Measurements from ENCODE around the gene ITIH1.

The ITIH1 gene

GRCh38 chr3:52820736-52821135 is 43.3 kb downstream of the ITIH1 start:
- DNase-seq = peak; percentile 10

- no peak for DNase-seq
Measured at GRCh38 chr3:52822363-52822762, 45.0 kb downstream of the ITIH1 start.

GRCh38 chr3:52824037-52824436 is 46.6 kb downstream of the ITIH1 start:
- DNase-seq = no peak

- DNase-seq = no peak
Measured at GRCh38 chr3:52827441-52827840, 50.0 kb downstream of the ITIH1 start.

- DNase-seq = no peak
Measured at GRCh38 chr3:52827866-52828376, 50.5 kb downstream of the ITIH1 start.

- DNase-seq = no peak
Measured at GRCh38 chr3:52829482-52829881, 52.1 kb downstream of the ITIH1 start.

- no peak for DNase-seq
Measured at GRCh38 chr3:52829906-52830463, 52.6 kb downstream of the ITIH1 start.

- DNase-seq = no peak
Measured at GRCh38 chr3:52830535-52831258, 53.3 kb downstream of the ITIH1 start, which contains the start of gene ITIH4. Gene ITIH4, minus strand, starts transcription at chr3:52830672. Its CDS starts 30 bp downstream, at chr3:52830642.

GRCh38 chr3:52831500-52832301 is 54.3 kb downstream of the ITIH1 start:
- no peak for DNase-seq

GRCh38 chr3:52833202-52833601 is 55.8 kb downstream of the ITIH1 start:
- no peak for DNase-seq

GRCh38 chr3:52834871-52835501 is 57.6 kb downstream of the ITIH1 start, which contains the start of gene MUSTN1:
Gene MUSTN1, minus strand, starts transcription at chr3:52835019. Its CDS starts 71 bp downstream, at chr3:52834948.
- no peak for DNase-seq

GRCh38 chr3:52835766-52836470 is 58.5 kb downstream of the ITIH1 start:
- no peak for DNase-seq

GRCh38 chr3:52836471-52836845 is 59.1 kb downstream of the ITIH1 start:
- DNase-seq = no peak

- DNase-seq = no peak
Measured at GRCh38 chr3:52836986-52837385, 59.6 kb downstream of the ITIH1 start.

- DNase-seq = peak; percentile 31
Measured at GRCh38 chr3:52838561-52839267, 61.3 kb downstream of the ITIH1 start.

GRCh38 chr3:52839268-52839575 is 61.8 kb downstream of the ITIH1 start:
- DNase-seq = no peak

- DNase-seq = no peak
Measured at GRCh38 chr3:52839892-52840545, 62.6 kb downstream of the ITIH1 start.

- no peak for DNase-seq
Measured at GRCh38 chr3:52841211-52841980, 64.0 kb downstream of the ITIH1 start.

Data from CD4-positive, alpha-beta T cell treated with Interleukin-10 for 1 hour (primary cell).